Adrenal gland (tissue), 12 donors: ENCODE data around the gene NRIP3. TPM values are rescaled to one million over a fixed set of nuclear protein-coding genes. Genes with fewer than 3 reads are reported as not detected.

Experiments
- DNase-seq, 7 donors: peaks; one replicate each; pipeline ENCODE4 v3.0.0-alpha.2; 2019 to 2020
- H3K27ac ChIP-seq, 5 donors: fragments of 200-600 bp; sonication (generic) in 4 of 5; 1 replicate in 3 of 5; 2 replicates in 2 of 5; pipeline versions ENCODE4 v1.5.1 to v1.8.0; 2016 to 2020; ENCODE audit warnings: mild to moderate bottlenecking in 1 of 5
- H3K27me3 ChIP-seq: fragments of 200-600 bp; 2 replicates; pipeline ENCODE4 v1.8.0; 2021
- H3K36me3 ChIP-seq, 2 donors: fragments of 200-600 bp; replicated peaks in 1 of 2; 1 replicate in 1 of 2; 2 replicates in 1 of 2; pipeline versions ENCODE4 v1.5.1 to v1.8.0; 2018 to 2022
- H3K4me1 ChIP-seq, 2 donors: fragments of 200-600 bp; replicated peaks in 1 of 2; 1 replicate in 1 of 2; 2 replicates in 1 of 2; pipeline versions ENCODE4 v1.5.1 to v1.8.0; 2018 to 2021
- H3K4me3 ChIP-seq, 4 donors: fragments of 200-600 bp; sonication (generic) in 3 of 4; one replicate each; pipeline ENCODE4 v1.5.1; 2016 to 2018
- H3K9me3 ChIP-seq, 3 donors: fragments of 200-600 bp; sonication (generic) in 1 of 3; replicated peaks in 1 of 3; 1 replicate in 2 of 3; 2 replicates in 1 of 3; pipeline versions ENCODE4 v1.5.1 to v1.8.0; 2016 to 2021
- CTCF ChIP-seq, 6 experiments: fragments of 450-650 bp in 4 of 6; fragments of 200-600 bp in 2 of 6; sonication (generic) in 1 of 6; IDR thresholded peaks; 1 replicate in 5 of 6; 2 replicates in 1 of 6; pipeline versions ENCODE4 v1.5.1 to v1.8.0; 2016 to 2021; ENCODE audit warnings: antibody characterized with exemption in 6 of 6, mild to moderate bottlenecking in 2 of 6, moderate library complexity in 1 of 6
- POLR2A ChIP-seq, 2 donors: fragments of 450-650 bp; IDR thresholded peaks; one replicate each; pipeline ENCODE4 v1.6.1; 2017; ENCODE audit warnings: antibody characterized with exemption in 2 of 2, mild to moderate bottlenecking in 2 of 2, moderate library complexity in 1 of 2
- WGBS, 4 donors: extraction: QIAGEN DNeasy Blood & Tissue Kit in 2 of 4; methylation state at CpG; one replicate each; pipeline versions ENCODE4 v1.1.5 to v1.1.7; 2013 to 2017; 5-methylcytosine and 5-hydroxymethylcytosine counted together
- intact Hi-C, 2 donors: fragments of 100-400 bp; cut with DNase I; formaldehyde crosslinking; loops; one replicate each; pipeline versions ENCODE4 v1.14.1 to v1.15.0; 2022 to 2023
- polyA plus RNA-seq, 3 donors: library from polyadenylated mRNA; stranded (reverse); fragments of 200-250 nt in 2 of 3; fragments of 350-450 nt in 1 of 3; fragmentation: Illumina TruSeq in 1 of 3; extraction: RNeasy Lipid Tissue Mini Kit (QIAGEN cat#74804) in 1 of 3; gene quantifications; one replicate each; pipeline ENCODE4 v1.2.3, GENCODE V29; 2013 to 2014
- total RNA-seq, 9 donors: library from RNA; depleted of rRNA in 4 of 9; stranded (reverse); fragments of >200 nt in 4 of 9; fragments of 120-200 nt in 1 of 9; fragmentation: NEBNext Ultra II Directional in 1 of 9; extraction: Animal tissue kit (Norgen Biotek cat#: 25700) in 1 of 9; gene quantifications; one replicate each; pipeline versions ENCODE4 v1.1.0 to v1.2.4, GENCODE V29; 2013 to 2023
- donor health status: healthy with polysubstance abuse.
- donor health status: Bipolar disorder and iron deficiency.
- donor health status: DM: yes; HTN: yes; CAD: no.
- donor health status: DM: no; HTN: no; CAD: no.
- donor health status: DM: no; HTN: no; CAD: no.
- donor health status: DM: yes; HTN: yes; CAD: no.

Gene NRIP3
- total and polyA plus RNA-seq, 12 donors, result 1.4 to 42.5 (median 11.0) TPM

- H3K9me3 ChIP-seq, result no peaks in the 10 kb centered on the region
- H3K36me3 ChIP-seq, result no peaks in the 10 kb centered on the region
- peaks cover 27 to 46% of the 10 kb centered on the region in 2 donors for H3K4me1 ChIP-seq
- WGBS, 4 donors, result 45 to 63% (median 52%) methylated on average over 2 of the region's 2 CpGs
- H3K27ac ChIP-seq, result no peak overlapping the region
- H3K4me3 ChIP-seq, result no peak overlapping the region
- DNase-seq, result no peak
- no peaks in the 10 kb centered on the region for H3K27me3 ChIP-seq
- intact Hi-C loops, result loop anchor here in 1 of 2 donors (5.0 kb wide), 1 partner anchor 274 kb away; no protein-coding TSS in a partner anchor
- TF ChIP-seq CTCF (IDR thresholded peaks at IDR 0.05), result no peak
- no peak for TF ChIP-seq POLR2A (IDR thresholded peaks at IDR 0.05)
Measured at GRCh38 chr11:8961401-8961800, 42.4 kb downstream of the NRIP3 start.

- WGBS, 4 donors, result 6 to 36% (median 20%) methylated on average over 2 of the region's 2 CpGs
- H3K36me3 ChIP-seq, result peaks cover 0 to 14% of the 10 kb centered on the region in 2 donors
- H3K27me3 ChIP-seq, result no peaks in the 10 kb centered on the region
- peaks cover 19 to 37% of the 10 kb centered on the region in 2 donors for H3K4me1 ChIP-seq
- H3K27ac ChIP-seq, result peak overlapping the region; percentile 16 to 72 (median 45)
- H3K9me3 ChIP-seq, result no peaks in the 10 kb centered on the region
- DNase-seq, result peak in 4 of 7 donors; percentile 25 to 49 (median 29)
- no peak overlapping the region for H3K4me3 ChIP-seq
- intact Hi-C loops, result loop anchor here in 1 of 2 donors (5.0 kb wide), 2 partner anchors 42 to 272 kb away; no protein-coding TSS in a partner anchor
- no peak for TF ChIP-seq POLR2A (IDR thresholded peaks at IDR 0.05)
- peak in 5 of 6 experiments; percentile 14 to 58 (median 55) for TF ChIP-seq CTCF (IDR thresholded peaks at IDR 0.05)
Measured at GRCh38 chr11:8959546-8960166, 44.1 kb downstream of the NRIP3 start.

GRCh38 chr11:8956860-8957259 lies 46.9 kb downstream of the NRIP3 start:
- no peak overlapping the region for H3K27ac ChIP-seq
- no peak for DNase-seq
- intact Hi-C loops, result loop anchor here in 1 of 2 donors (5.0 kb wide), 1 partner anchor 40 kb away; no protein-coding TSS in a partner anchor
- peaks cover 10 to 19% of the 10 kb centered on the region in 2 donors for H3K4me1 ChIP-seq
- no peak for TF ChIP-seq POLR2A (IDR thresholded peaks at IDR 0.05)
- TF ChIP-seq CTCF (IDR thresholded peaks at IDR 0.05), result no peak
- WGBS, 4 donors, result 73 to 86% (median 80%) methylated on average over 4 of the region's 4 CpGs
- no peak overlapping the region for H3K4me3 ChIP-seq
- H3K9me3 ChIP-seq, result no peaks in the 10 kb centered on the region
- peaks cover 0 to 39% of the 10 kb centered on the region in 2 donors for H3K36me3 ChIP-seq
- H3K27me3 ChIP-seq, result no peaks in the 10 kb centered on the region

- Histone ChIP-seq H3K36me3 (peaks cover 0 to 43% of the 10 kb centered on the region in 2 donors), H3K9me3 (no peaks in the 10 kb centered on the region), H3K4me1 (no peaks in the 10 kb centered on the region), H3K27ac (no peak overlapping the region), H3K4me3 (no peak overlapping the region), H3K27me3 (no peaks in the 10 kb centered on the region)
- WGBS, 4 donors, result 74 to 86% (median 78%) methylated on average over 3 of the region's 3 CpGs
- TF ChIP-seq CTCF (IDR thresholded peaks at IDR 0.05), result no peak
- no peak for TF ChIP-seq POLR2A (IDR thresholded peaks at IDR 0.05)
- intact Hi-C loops, result no loop called here
- DNase-seq, result no peak
Measured at GRCh38 chr11:8948886-8949285, 54.9 kb downstream of the NRIP3 start.
